Endothelial cell of umbilical vein (primary cell): ENCODE measurements around the gene RRP36. TPM values are rescaled to one million over a fixed set of nuclear protein-coding genes. Genes with fewer than 3 reads are reported as not detected.

ENCODE experiments used
- BruUV-seq: library from RNA; stranded (reverse); fragments of 400-500 nt; replicated peaks from 2 replicates; lab custom pipeline; 2021; lab: Mats Ljungman, UMichigan
- CTCF ChIA-PET: fragments of 300-600, 350-600 bp; sonication (Branson Sonifier 250); formaldehyde crosslinking; loops from one replicate; lab custom pipeline; 2021; ENCODE audit warnings: antibody characterized with exemption, inconsistent platforms; lab: Charles Lee
- POLR2A ChIA-PET: fragments of 300-600, 350-600 bp; sonication (Branson Sonifier 250); formaldehyde crosslinking; loops from one replicate; lab custom pipeline; 2021; ENCODE audit warnings: antibody characterized with exemption, inconsistent platforms; lab: Charles Lee
- DNase-seq: peaks from one replicate; pipeline ENCODE4 v3.0.0-alpha.2; 2011; ENCODE audit warnings: low read depth, low spot score
- FAIRE-seq: peaks from 2 replicates; lab custom pipeline; 2011; peaks lifted over from hg19 to GRCh38; lab: Jason Lieb, UNC
- H2AFZ ChIP-seq: 2 replicates; pipeline ENCODE4 v1.6.0; 2012; ENCODE audit warnings: low read depth, low read length, control low read depth, inconsistent platforms
- H3K27ac ChIP-seq: 2 replicates; pipeline ENCODE4 v1.5.1; 2011; ENCODE audit warnings: low read depth, mild to moderate bottlenecking, control low read depth, low read length, moderate library complexity; ENCODE audit not compliant: insufficient read depth
- H3K27me3 ChIP-seq, 2 experiments: 2 replicates each; pipeline versions ENCODE4 v1.6.0 to v1.6.1; 2011; ENCODE audit warnings: low read length in 2 of 2, mixed read lengths in 1 of 2; ENCODE audit not compliant: control insufficient read depth in 2 of 2, insufficient read depth in 2 of 2
- H3K36me3 ChIP-seq, 2 experiments: 2 replicates in 1 of 2; 3 replicates in 1 of 2; pipeline ENCODE4 v1.5.1; 2011; ENCODE audit warnings: low read length in 2 of 2, mild to moderate bottlenecking in 1 of 2, moderate library complexity in 1 of 2; ENCODE audit not compliant: control insufficient read depth in 2 of 2, insufficient read depth in 2 of 2; ENCODE audit errors: extremely low read depth in 1 of 2
- H3K4me1 ChIP-seq: 3 replicates; pipeline ENCODE4 v1.5.1; 2011; ENCODE audit warnings: mild to moderate bottlenecking, low read length; ENCODE audit not compliant: control insufficient read depth, insufficient read depth; ENCODE audit errors: extremely low read depth
- H3K4me2 ChIP-seq: 2 replicates; pipeline ENCODE4 v1.6.1; 2011; ENCODE audit warnings: low read length, control low read depth, mixed read lengths; ENCODE audit not compliant: insufficient read depth
- H3K4me3 ChIP-seq, 3 experiments: fragments of 200-600 bp in 1 of 3; sonication (generic), shearing (Covaris generic) in 1 of 3; replicated peaks in 1 of 3; 2 replicates each; pipeline ENCODE4 v1.5.1; 2011 to 2016; ENCODE audit warnings: control low read depth in 3 of 3, low read length in 3 of 3, mild to moderate bottlenecking in 2 of 3, inconsistent platforms in 1 of 3, low read depth in 1 of 3, moderate library complexity in 1 of 3; ENCODE audit not compliant: insufficient read depth in 1 of 3
- H3K79me2 ChIP-seq: 2 replicates; pipeline ENCODE4 v1.6.0; 2012; ENCODE audit warnings: low read length, inconsistent platforms; ENCODE audit not compliant: control insufficient read depth, insufficient read depth
- H3K9ac ChIP-seq: replicated peaks from 2 replicates; pipeline ENCODE3; 2011; ENCODE audit warnings: low read length, control low read depth; ENCODE audit not compliant: insufficient read depth; ENCODE audit errors: extremely low read depth
- H3K9me1 ChIP-seq: replicated peaks from 3 replicates; pipeline ENCODE4 v1.6.0; 2011; ENCODE audit warnings: mild to moderate bottlenecking, low read length; ENCODE audit not compliant: control insufficient read depth, insufficient read depth; ENCODE audit errors: extremely low read depth
- H3K9me3 ChIP-seq: replicated peaks from 2 replicates; pipeline ENCODE4 v1.5.1; 2012; ENCODE audit warnings: low read length, inconsistent platforms; ENCODE audit not compliant: control insufficient read depth, insufficient read depth
- H4K20me1 ChIP-seq: replicated peaks from 2 replicates; pipeline ENCODE3; 2011; ENCODE audit warnings: mild to moderate bottlenecking, low read length; ENCODE audit not compliant: control insufficient read depth, insufficient read depth; ENCODE audit errors: extremely low read depth
- EZH2 ChIP-seq: IDR thresholded peaks from 2 replicates; pipeline ENCODE4 v1.6.1; 2012; ENCODE audit warnings: borderline replicate concordance, low read depth, mild to moderate bottlenecking, moderate library complexity, low read length, inconsistent platforms; ENCODE audit not compliant: severe bottlenecking
- JUN ChIP-seq: IDR thresholded peaks from 2 replicates; pipeline ENCODE4 v1.6.1; 2011; ENCODE audit warnings: borderline replicate concordance, low read depth; ENCODE audit not compliant: insufficient read length, insufficient read depth
- MYC ChIP-seq: IDR thresholded peaks from one replicate; pipeline ENCODE4 v1.6.1; 2011; ENCODE audit warnings: mild to moderate bottlenecking, low read depth, low read length
- POLR2A ChIP-seq: IDR thresholded peaks from 2 replicates; pipeline ENCODE4 v1.6.1; 2012; ENCODE audit warnings: low read depth, mild to moderate bottlenecking, control low read depth, low read length
- POLR2AphosphoS5 ChIP-seq: IDR thresholded peaks from 2 replicates; pipeline ENCODE4 v1.6.1; 2012; ENCODE audit warnings: low read depth, mild to moderate bottlenecking, control low read depth, low read length, moderate library complexity; ENCODE audit not compliant: insufficient read depth
- dilution Hi-C: fragments of 300-500 bp; cut with MboI; formaldehyde crosslinking; loops from one replicate; pipeline ENCODE4 v1.15.0; 2019; ENCODE audit warnings: low sequenced_read_pairs; ENCODE audit not compliant: extremely low pct_ligation_motif_present
- intact Hi-C: fragments of 100-400 bp; cut with micrococcal nuclease; formaldehyde crosslinking; loops from one replicate; pipeline ENCODE4 v1.10.0; 2022
- polyA plus RNA-seq, 4 experiments: library from polyadenylated mRNA; depleted of rRNA in 3 of 4; stranded (reverse) in 3 of 4; unstranded in 1 of 4; fragments of >200 nt; gene quantifications; 2 replicates each; pipeline versions ENCODE4 v1.2.1 to v1.2.3, GENCODE V29; 2011 to 2012; ENCODE audit warnings: missing spikeins in 1 of 4
- total RNA-seq: library from RNA; stranded (reverse); gene quantifications from 2 replicates; pipeline ENCODE4 v1.2.3, GENCODE V29; 2021
- TF ChIP-seq, protein P1 (sequence below): IDR thresholded peaks from 2 replicates; pipeline ENCODE4 v1.6.1; 2011; ENCODE audit not compliant: insufficient read depth, insufficient read length
- TF ChIP-seq, protein P2 (sequence below), 2 donors: IDR thresholded peaks; 1 replicate in 1 of 2; 2 replicates in 1 of 2; pipeline ENCODE4 v1.5.1; 2011; ENCODE audit warnings: low read length in 2 of 2, mild to moderate bottlenecking in 2 of 2, moderate library complexity in 2 of 2, control low read depth in 1 of 2, inconsistent platforms in 1 of 2, low read depth in 1 of 2; ENCODE audit not compliant: insufficient read depth in 1 of 2; ENCODE audit errors: extremely low read depth in 1 of 2

Gene RRP36
- total and polyA plus RNA-seq, 2 donors (not counting 3 experiments of a cell fraction or from before 2014, with no cell fraction given) = 40.2 to 103 TPM

DNA sequence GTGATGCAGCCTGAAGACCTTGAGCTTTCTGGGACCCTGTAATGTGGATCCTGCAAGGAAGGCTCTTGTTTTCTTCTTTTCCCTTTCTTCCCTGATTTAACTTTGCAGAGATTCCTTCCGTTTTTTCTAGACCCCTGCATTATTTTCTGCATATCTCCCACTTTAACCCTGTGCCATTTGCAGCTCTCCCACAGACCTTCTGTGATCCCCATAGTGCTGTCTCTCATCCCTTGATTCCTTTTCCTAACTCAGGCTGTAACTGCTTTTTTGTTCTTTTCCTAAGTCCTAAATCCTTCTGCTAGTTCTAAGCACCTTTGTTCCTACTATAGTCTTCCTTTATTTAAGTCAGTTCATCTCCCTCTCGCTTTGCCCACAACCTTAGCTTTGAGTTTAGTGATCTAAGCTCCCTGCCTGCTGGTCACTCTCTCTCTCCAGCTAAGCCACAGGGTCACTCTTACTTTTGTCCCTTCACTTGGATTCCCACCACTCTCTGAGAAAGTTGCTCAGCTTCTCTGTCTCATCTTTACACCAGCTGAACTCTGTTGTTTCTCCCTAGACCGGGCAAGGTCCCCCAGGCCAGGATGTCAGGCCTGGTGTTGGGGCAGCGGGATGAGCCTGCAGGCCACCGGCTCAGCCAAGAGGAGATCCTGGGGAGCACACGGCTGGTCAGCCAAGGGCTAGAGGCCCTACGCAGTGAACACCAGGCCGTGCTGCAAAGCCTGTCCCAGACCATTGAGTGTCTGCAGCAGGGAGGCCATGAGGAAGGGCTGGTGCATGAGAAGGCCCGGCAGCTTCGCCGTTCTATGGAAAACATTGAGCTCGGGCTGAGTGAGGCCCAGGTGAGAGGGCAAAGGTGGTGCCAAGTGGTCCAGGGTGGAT, 39.6 kb downstream of the RRP36 start:
- Histone ChIP-seq H3K9me1 (no peaks in the 10 kb centered on the region), H3K9me3 (no peaks in the 10 kb centered on the region), H3K27ac (no peak overlapping the region), H3K27me3 (no peaks in the 10 kb centered on the region), H3K9ac (no peak overlapping the region), H3K4me3 (no peak overlapping the region), H3K36me3 (peaks cover 0 to 4% of the 10 kb centered on the region in 2 experiments), H2AFZ (no peak overlapping the region), H3K4me2 (no peak overlapping the region), H3K4me1 (peaks cover 15% of the 10 kb centered on the region), H3K79me2 (peaks cover 12% of the 10 kb centered on the region), H4K20me1 (no peaks in the 10 kb centered on the region)
- no peak for FAIRE-seq
- POLR2A ChIA-PET = no interaction called here
- CTCF ChIA-PET = interaction anchor here (1.0 to 1.8 kb wide), 3 partner anchors 69 to 109 kb away, joined by 3 to 7 read pairs (median 4); no protein-coding TSS in a partner anchor
- no TSS peak for BruUV-seq
- no peak for DNase-seq
- TF ChIP-seq POLR2AphosphoS5 = no peak
- TF ChIP-seq EZH2 = no peak
- no peak for TF ChIP-seq MYC
- no peak for TF ChIP-seq JUN
- no peak for TF ChIP-seq POLR2A
- TF ChIP-seq, protein P1, sequence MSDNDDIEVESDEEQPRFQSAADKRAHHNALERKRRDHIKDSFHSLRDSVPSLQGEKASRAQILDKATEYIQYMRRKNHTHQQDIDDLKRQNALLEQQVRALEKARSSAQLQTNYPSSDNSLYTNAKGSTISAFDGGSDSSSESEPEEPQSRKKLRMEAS = no peak
- TF ChIP-seq, protein P2, sequence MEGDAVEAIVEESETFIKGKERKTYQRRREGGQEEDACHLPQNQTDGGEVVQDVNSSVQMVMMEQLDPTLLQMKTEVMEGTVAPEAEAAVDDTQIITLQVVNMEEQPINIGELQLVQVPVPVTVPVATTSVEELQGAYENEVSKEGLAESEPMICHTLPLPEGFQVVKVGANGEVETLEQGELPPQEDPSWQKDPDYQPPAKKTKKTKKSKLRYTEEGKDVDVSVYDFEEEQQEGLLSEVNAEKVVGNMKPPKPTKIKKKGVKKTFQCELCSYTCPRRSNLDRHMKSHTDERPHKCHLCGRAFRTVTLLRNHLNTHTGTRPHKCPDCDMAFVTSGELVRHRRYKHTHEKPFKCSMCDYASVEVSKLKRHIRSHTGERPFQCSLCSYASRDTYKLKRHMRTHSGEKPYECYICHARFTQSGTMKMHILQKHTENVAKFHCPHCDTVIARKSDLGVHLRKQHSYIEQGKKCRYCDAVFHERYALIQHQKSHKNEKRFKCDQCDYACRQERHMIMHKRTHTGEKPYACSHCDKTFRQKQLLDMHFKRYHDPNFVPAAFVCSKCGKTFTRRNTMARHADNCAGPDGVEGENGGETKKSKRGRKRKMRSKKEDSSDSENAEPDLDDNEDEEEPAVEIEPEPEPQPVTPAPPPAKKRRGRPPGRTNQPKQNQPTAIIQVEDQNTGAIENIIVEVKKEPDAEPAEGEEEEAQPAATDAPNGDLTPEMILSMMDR (IDR thresholded peaks at IDR 0.05; ENCODE audit: extremely low read depth in 1 of 2, insufficient read depth in 1 of 2, low read depth in 1 of 2, low read length in 2 of 2) = no peak
- intact Hi-C loops (no loop called here), dilution Hi-C loops (no loop called here)
